HG03039 (cell line): ENCODE results near the gene CBL.

ENCODE experiments used
- ATAC-seq: cut with Tn5 transposase; IDR thresholded peaks from one replicate; pipeline ENCODE4 v1.9.1; 2021; ENCODE audit warnings: mild to moderate bottlenecking, moderate library complexity; ENCODE audit not compliant: unreplicated experiment

CBL gene

GRCh38 chr11:119307219-119307618 lies 101.1 kb downstream of the CBL start:
- ATAC-seq = no peak

GRCh38 chr11:119307974-119308373 lies 101.8 kb downstream of the CBL start:
- ATAC-seq = no peak

- ATAC-seq = no peak
These were observed 103.3 kb downstream of the CBL start for GRCh38 chr11:119309411-119309810.

- ATAC-seq = no peak
These were observed 104.0 kb downstream of the CBL start for GRCh38 chr11:119309953-119310681.

GRCh38 chr11:119310682-119311052 lies 104.5 kb downstream of the CBL start:
- no peak for ATAC-seq

GRCh38 chr11:119314726-119315125 lies 108.6 kb downstream of the CBL start:
- ATAC-seq = no peak

- ATAC-seq = no peak
These were observed 109.2 kb downstream of the CBL start for GRCh38 chr11:119315131-119316015.

- no peak for ATAC-seq
These were observed 110.0 kb downstream of the CBL start for GRCh38 chr11:119316016-119316728.

GRCh38 chr11:119316729-119317591 lies 110.8 kb downstream of the CBL start, which contains the start of gene MCAM:
MCAM (minus strand) TSS chr11:119317130; CDS start chr11:119317101, 29 bp downstream.
- no peak for ATAC-seq

- ATAC-seq = no peak
These were observed 111.6 kb downstream of the CBL start for GRCh38 chr11:119317592-119318239.

- no peak for ATAC-seq
These were observed 112.3 kb downstream of the CBL start for GRCh38 chr11:119318240-119319135.

- ATAC-seq = no peak
These were observed 113.1 kb downstream of the CBL start for GRCh38 chr11:119319136-119319699.

GRCh38 chr11:119319700-119320239 lies 113.6 kb downstream of the CBL start:
- no peak for ATAC-seq

- no peak for ATAC-seq
These were observed 114.2 kb downstream of the CBL start for GRCh38 chr11:119320240-119320775.

- ATAC-seq = no peak
These were observed 114.8 kb downstream of the CBL start for GRCh38 chr11:119320776-119321524.

- ATAC-seq = no peak
These were observed 116.2 kb downstream of the CBL start for GRCh38 chr11:119322360-119322739.

GRCh38 chr11:119322921-119323531 lies 116.9 kb downstream of the CBL start:
- ATAC-seq = no peak
